HepG2 (cell line): Measurements from ENCODE around the gene CGB8. TPM values are rescaled to one million over a fixed set of nuclear protein-coding genes. Genes with fewer than 3 reads are reported as not detected.

Experiments used
- AHR ChIP-seq: IDR thresholded peaks from 2 replicates; pipeline ENCODE4 v1.6.1; 2018; ENCODE audit warnings: missing genetic modification reagents, missing compliant biosample characterization
- CREB1 ChIP-seq, 2 experiments: fragments of 450-650 bp in 1 of 2; IDR thresholded peaks; 2 replicates each; pipeline ENCODE4 v1.6.1; 2016 to 2017; ENCODE audit warnings: control low read depth in 1 of 2, mild to moderate bottlenecking in 1 of 2, missing compliant biosample characterization in 1 of 2, missing genetic modification characterization in 1 of 2
- HNRNPH1 ChIP-seq: fragments of 200-400 bp; formaldehyde crosslinking; optimal IDR thresholded peaks from 2 replicates; pipeline ENCODE3; 2017; ENCODE audit warnings: mild to moderate bottlenecking, low read depth, low read length
- KDM5B ChIP-seq: sonication (generic); formaldehyde crosslinking; IDR thresholded peaks from 2 replicates; pipeline ENCODE4 v1.4.0; 2020; ENCODE audit warnings: missing genetic modification reagents, mild to moderate bottlenecking, borderline replicate concordance
- MAF1 ChIP-seq: sonication (generic); formaldehyde crosslinking; IDR thresholded peaks from 2 replicates; pipeline ENCODE4 v1.5.0; 2020; ENCODE audit warnings: missing genetic modification reagents, borderline replicate concordance
- MED1 ChIP-seq: sonication (generic); formaldehyde crosslinking; IDR thresholded peaks from 2 replicates; pipeline ENCODE4 v1.4.0; 2020; ENCODE audit warnings: missing genetic modification reagents
- MYC ChIP-seq: sonication (generic); formaldehyde crosslinking; IDR thresholded peaks from 2 replicates; pipeline ENCODE4 v1.9.0; 2021; ENCODE audit warnings: missing genetic modification reagents, borderline replicate concordance
- NFE2L1 ChIP-seq: sonication (generic); formaldehyde crosslinking; IDR thresholded peaks from 2 replicates; pipeline ENCODE4 v1.4.0; 2020; ENCODE audit warnings: missing genetic modification reagents, mild to moderate bottlenecking, borderline replicate concordance
- NONO ChIP-seq, 2 experiments: fragments of 450-650 bp in 1 of 2; sonication (generic) in 1 of 2; formaldehyde crosslinking in 1 of 2; IDR thresholded peaks in 1 of 2; conservative IDR thresholded peaks in 1 of 2; 2 replicates each; pipeline versions ENCODE4 v1.6.1 to v1.8.0; 2017 to 2022; ENCODE audit warnings: mild to moderate bottlenecking in 1 of 2, missing genetic modification reagents in 1 of 2, moderate library complexity in 1 of 2
- POLR2G ChIP-seq: fragments of 200-400 bp; formaldehyde crosslinking; IDR thresholded peaks from 2 replicates; pipeline ENCODE4 v1.6.1; 2018; ENCODE audit warnings: mild to moderate bottlenecking, low read depth, low read length, moderate library complexity
- RBM22 ChIP-seq: fragments of 200-400 bp; formaldehyde crosslinking; optimal IDR thresholded peaks from 2 replicates; pipeline ENCODE3; 2017; ENCODE audit warnings: mild to moderate bottlenecking, low read length, moderate library complexity
- RCOR2 ChIP-seq: IDR thresholded peaks from 2 replicates; pipeline ENCODE4 v1.6.1; 2016; ENCODE audit warnings: missing biosample characterization, missing genetic modification reagents
- SOX6 ChIP-seq, 2 experiments: fragments of 450-650 bp in 1 of 2; sonication (generic) in 1 of 2; formaldehyde crosslinking in 1 of 2; IDR thresholded peaks; 2 replicates each; pipeline versions ENCODE4 v1.4.0 to v1.6.1; 2017 to 2020; ENCODE audit warnings: antibody characterized with exemption in 1 of 2, mild to moderate bottlenecking in 1 of 2, missing genetic modification reagents in 1 of 2
- TARDBP ChIP-seq: sonication (generic); formaldehyde crosslinking; IDR thresholded peaks from 2 replicates; pipeline ENCODE4 v1.8.0; 2022; ENCODE audit warnings: mild to moderate bottlenecking, missing genetic modification reagents
- ZNF430 ChIP-seq: sonication (generic); formaldehyde crosslinking; IDR thresholded peaks from 2 replicates; pipeline ENCODE4 v1.9.0; 2021; ENCODE audit warnings: mild to moderate bottlenecking, missing genetic modification reagents
- ZNF510 ChIP-seq: sonication (generic); formaldehyde crosslinking; IDR thresholded peaks from 2 replicates; pipeline ENCODE4 v1.4.0; 2020; ENCODE audit warnings: low read depth, mild to moderate bottlenecking, missing genetic modification reagents
- ZNF737 ChIP-seq: sonication (generic); formaldehyde crosslinking; IDR thresholded peaks from 2 replicates; pipeline ENCODE4 v1.5.0; 2020; ENCODE audit warnings: missing genetic modification reagents, mild to moderate bottlenecking, borderline replicate concordance
- ZNF850 ChIP-seq: sonication (generic); formaldehyde crosslinking; conservative IDR thresholded peaks from 2 replicates; pipeline ENCODE4 v1.9.0; 2021; ENCODE audit warnings: mild to moderate bottlenecking, missing genetic modification reagents
- ZNF891 ChIP-seq: sonication (generic); formaldehyde crosslinking; IDR thresholded peaks from 2 replicates; pipeline ENCODE4 v1.5.0; 2020; ENCODE audit warnings: mild to moderate bottlenecking, missing genetic modification reagents
- polyA plus RNA-seq, 8 experiments: library from polyadenylated mRNA; depleted of rRNA in 3 of 8; stranded (reverse) in 7 of 8; unstranded in 1 of 8; fragments of >200 nt; fragmentation: Illumina TruSeq in 4 of 8; extraction: Trizol in 4 of 8; gene quantifications; 2 replicates each; pipeline versions ENCODE4 v1.2.1 to v1.2.3, GENCODE V29; 2011 to 2016; ENCODE audit warnings: low read depth in 4 of 8, missing spikeins in 1 of 8, mixed read lengths in 1 of 8; ENCODE audit not compliant: insufficient read depth in 1 of 8
- total RNA-seq, 5 experiments: library from RNA; depleted of rRNA; stranded (reverse); fragments of >200 nt; fragmentation: Illumina TruSeq; extraction: Trizol; gene quantifications; 2 replicates each; pipeline ENCODE4 v1.2.3, GENCODE V29; 2016; ENCODE audit warnings: low read depth in 1 of 5
- TF ChIP-seq, protein P1 (sequence below): sonication (generic); formaldehyde crosslinking; IDR thresholded peaks from 2 replicates; pipeline ENCODE4 v1.4.0; 2020; ENCODE audit warnings: mild to moderate bottlenecking, missing genetic modification reagents
- TF ChIP-seq, protein P2 (sequence below): sonication (generic); formaldehyde crosslinking; IDR thresholded peaks from 2 replicates; pipeline ENCODE4 v1.9.0; 2022; ENCODE audit warnings: missing genetic modification reagents, mild to moderate bottlenecking, borderline replicate concordance
- TF ChIP-seq, protein P3 (sequence below): sonication (generic); formaldehyde crosslinking; IDR thresholded peaks from 2 replicates; pipeline ENCODE4 v1.5.0; 2020; ENCODE audit warnings: mild to moderate bottlenecking, missing genetic modification reagents
- TF ChIP-seq, protein P4 (sequence below): sonication (generic); formaldehyde crosslinking; IDR thresholded peaks from 2 replicates; pipeline ENCODE4 v1.5.1; 2020; ENCODE audit warnings: mild to moderate bottlenecking, missing genetic modification reagents, moderate library complexity

The CGB8 gene
- total and polyA plus RNA-seq, 2 of the 13 experiments (the other 11 are each of a cell fraction or from before 2014, with no cell fraction given), result not detected

GRCh38 chr19:49085020-49085867 lies 36.3 kb upstream of the CGB8 start, which contains the start of gene SNRNP70 (continued):
- TF ChIP-seq CREB1 (IDR thresholded peaks at IDR 0.05) (peak; percentile 68), CREB1 (CRISPR knock-in tag; IDR thresholded peaks at IDR 0.05) (peak; percentile 75), SOX6 (IDR thresholded peaks at IDR 0.05) (no peak), SOX6 (CRISPR knock-in tag; IDR thresholded peaks at IDR 0.05) (peak; percentile 67), ZNF430 (CRISPR knock-in tag) (no peak; the same call in 1 of the 2 replicates), HNRNPH1 (no peak), RCOR2 (no peak), KDM5B (CRISPR knock-in tag) (peak; percentile 80; the same call in 1 of the 2 replicates), NONO (IDR thresholded peaks at IDR 0.05) (no peak), NONO (CRISPR knock-in tag; conservative IDR thresholded peaks at IDR 0.05) (peak; percentile 72; the same call in 1 of the 2 replicates), TARDBP (peak; percentile 27; the same call in 1 of the 2 replicates), ZNF891 (CRISPR knock-in tag) (peak; percentile 52; the same call in 1 of the 2 replicates), POLR2G (peak; percentile 98), MAF1 (peak; percentile 62; the same call in 1 of the 2 replicates), RBM22 (no peak), ZNF510 (CRISPR knock-in tag) (no peak), ZNF737 (peak; percentile 86; the same call in 1 of the 2 replicates), NFE2L1 (CRISPR knock-in tag) (no peak), MED1 (peak; percentile 68), AHR (peak; percentile 67), MYC (CRISPR knock-in tag) (peak; percentile 96), ZNF850 (CRISPR knock-in tag) (no peak)
- TF ChIP-seq, protein P1, sequence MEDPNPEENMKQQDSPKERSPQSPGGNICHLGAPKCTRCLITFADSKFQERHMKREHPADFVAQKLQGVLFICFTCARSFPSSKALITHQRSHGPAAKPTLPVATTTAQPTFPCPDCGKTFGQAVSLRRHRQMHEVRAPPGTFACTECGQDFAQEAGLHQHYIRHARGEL (CRISPR knock-in tag), result no peak
- TF ChIP-seq, protein P2, sequence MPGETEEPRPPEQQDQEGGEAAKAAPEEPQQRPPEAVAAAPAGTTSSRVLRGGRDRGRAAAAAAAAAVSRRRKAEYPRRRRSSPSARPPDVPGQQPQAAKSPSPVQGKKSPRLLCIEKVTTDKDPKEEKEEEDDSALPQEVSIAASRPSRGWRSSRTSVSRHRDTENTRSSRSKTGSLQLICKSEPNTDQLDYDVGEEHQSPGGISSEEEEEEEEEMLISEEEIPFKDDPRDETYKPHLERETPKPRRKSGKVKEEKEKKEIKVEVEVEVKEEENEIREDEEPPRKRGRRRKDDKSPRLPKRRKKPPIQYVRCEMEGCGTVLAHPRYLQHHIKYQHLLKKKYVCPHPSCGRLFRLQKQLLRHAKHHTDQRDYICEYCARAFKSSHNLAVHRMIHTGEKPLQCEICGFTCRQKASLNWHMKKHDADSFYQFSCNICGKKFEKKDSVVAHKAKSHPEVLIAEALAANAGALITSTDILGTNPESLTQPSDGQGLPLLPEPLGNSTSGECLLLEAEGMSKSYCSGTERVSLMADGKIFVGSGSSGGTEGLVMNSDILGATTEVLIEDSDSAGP (CRISPR knock-in tag), result peak; percentile 94
- TF ChIP-seq, protein P3, sequence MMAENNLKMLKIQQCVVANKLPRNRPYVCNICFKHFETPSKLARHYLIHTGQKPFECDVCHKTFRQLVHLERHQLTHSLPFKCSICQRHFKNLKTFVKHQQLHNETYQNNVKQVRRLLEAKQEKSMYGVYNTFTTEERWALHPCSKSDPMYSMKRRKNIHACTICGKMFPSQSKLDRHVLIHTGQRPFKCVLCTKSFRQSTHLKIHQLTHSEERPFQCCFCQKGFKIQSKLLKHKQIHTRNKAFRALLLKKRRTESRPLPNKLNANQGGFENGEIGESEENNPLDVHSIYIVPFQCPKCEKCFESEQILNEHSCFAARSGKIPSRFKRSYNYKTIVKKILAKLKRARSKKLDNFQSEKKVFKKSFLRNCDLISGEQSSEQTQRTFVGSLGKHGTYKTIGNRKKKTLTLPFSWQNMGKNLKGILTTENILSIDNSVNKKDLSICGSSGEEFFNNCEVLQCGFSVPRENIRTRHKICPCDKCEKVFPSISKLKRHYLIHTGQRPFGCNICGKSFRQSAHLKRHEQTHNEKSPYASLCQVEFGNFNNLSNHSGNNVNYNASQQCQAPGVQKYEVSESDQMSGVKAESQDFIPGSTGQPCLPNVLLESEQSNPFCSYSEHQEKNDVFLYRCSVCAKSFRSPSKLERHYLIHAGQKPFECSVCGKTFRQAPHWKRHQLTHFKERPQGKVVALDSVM (CRISPR knock-in tag), result peak; percentile 77
- TF ChIP-seq, protein P4, sequence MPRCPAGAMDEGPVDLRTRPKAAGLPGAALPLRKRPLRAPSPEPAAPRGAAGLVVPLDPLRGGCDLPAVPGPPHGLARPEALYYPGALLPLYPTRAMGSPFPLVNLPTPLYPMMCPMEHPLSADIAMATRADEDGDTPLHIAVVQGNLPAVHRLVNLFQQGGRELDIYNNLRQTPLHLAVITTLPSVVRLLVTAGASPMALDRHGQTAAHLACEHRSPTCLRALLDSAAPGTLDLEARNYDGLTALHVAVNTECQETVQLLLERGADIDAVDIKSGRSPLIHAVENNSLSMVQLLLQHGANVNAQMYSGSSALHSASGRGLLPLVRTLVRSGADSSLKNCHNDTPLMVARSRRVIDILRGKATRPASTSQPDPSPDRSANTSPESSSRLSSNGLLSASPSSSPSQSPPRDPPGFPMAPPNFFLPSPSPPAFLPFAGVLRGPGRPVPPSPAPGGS (CRISPR knock-in tag), result peak; percentile 59; the same call in 1 of the 2 replicates
